Measurements from ENCODE around the gene SLC22A7. TPM values are rescaled to one million over a fixed set of nuclear protein-coding genes. Genes with fewer than 3 reads are reported as not detected.

SLC22A7 gene
- total and polyA plus RNA-seq, 7 donors = not detected

DNA sequence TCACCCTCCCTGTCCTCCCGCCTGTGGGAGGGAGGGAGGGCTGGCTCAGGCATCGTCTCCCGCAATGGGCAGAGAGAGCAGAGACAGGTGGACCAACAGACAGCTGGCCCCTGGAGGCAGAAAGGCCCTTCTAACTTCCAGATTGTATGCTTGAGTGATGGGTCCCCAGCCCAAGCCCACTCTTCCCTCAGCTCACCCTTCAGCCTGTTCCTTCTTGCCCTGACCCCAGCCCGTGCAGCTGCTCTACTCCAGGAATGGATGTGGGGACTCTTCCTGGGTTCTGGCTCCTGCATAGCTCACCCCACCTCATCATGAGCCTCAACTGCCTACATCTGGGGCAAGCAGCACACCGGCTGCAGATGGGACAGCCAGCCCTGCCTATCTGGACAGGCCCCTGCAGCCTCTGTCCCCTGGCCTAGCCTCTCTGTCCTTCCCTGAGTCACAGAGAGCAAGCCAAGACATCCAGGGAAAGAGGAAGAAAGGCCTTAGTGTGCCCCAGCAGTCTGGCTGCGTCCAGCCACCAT, 11.5 kb upstream of the SLC22A7 start:
- no peaks in the 10 kb centered on the region for H3K9me3 ChIP-seq
- H3K27ac ChIP-seq = no peak overlapping the region
- WGBS, 2 donors = 92 to 95% methylated on average over 6 of the region's 6 CpGs
- peaks cover 0 to 10% (median 0%) of the 10 kb centered on the region in 4 donors for H3K4me1 ChIP-seq
- no peaks in the 10 kb centered on the region for H3K36me3 ChIP-seq
- intact Hi-C loops (cut with DNase I) = no loop called here
- TF ChIP-seq EP300 (IDR thresholded peaks at IDR 0.05) = no peak
- TF ChIP-seq POLR2AphosphoS5 (IDR thresholded peaks at IDR 0.05) = no peak
- TF ChIP-seq POLR2A (IDR thresholded peaks at IDR 0.05) = no peak
- no peak for TF ChIP-seq CTCF (IDR thresholded peaks at IDR 0.05)
- peaks cover 7 to 36% (median 19%) of the 10 kb centered on the region in 3 donors for H3K27me3 ChIP-seq
- DNase-seq = no peak
- H3K4me3 ChIP-seq = no peak overlapping the region

DNA sequence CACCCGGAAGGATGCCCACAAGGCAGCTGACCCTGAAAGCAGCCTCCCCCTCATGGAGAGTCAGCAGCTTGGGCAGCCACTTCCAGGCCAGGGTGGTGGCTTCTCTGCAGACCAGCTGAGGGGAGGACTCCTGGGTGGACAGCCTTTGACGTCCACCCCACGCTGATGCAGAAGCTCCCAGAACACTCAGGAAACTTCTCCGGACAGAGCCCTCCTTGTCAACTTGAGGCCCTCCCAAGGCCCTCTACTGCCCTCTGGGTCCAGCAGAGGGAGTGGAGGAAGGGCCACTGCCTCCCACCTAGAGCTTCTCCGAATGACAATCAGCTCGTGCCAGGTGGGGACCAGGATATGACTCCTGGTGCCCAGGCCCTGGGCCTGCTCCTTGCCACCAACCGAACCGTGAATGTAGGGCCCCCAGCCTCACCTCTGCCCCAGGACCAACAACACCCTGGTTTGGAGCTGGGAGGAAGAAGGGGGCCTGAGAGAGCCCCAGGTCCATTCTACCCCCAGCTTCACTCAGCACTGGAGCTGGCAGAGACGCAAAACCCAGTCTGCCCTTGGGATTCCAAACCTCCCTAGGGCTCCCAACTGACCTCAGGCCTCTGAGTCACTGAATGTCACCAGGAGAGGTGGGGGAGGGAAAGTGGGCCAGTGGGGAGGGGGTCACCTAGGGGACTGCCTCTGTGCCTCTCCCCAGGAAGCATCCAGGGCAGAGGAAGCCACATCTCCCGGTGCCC, 10.9 kb upstream of the SLC22A7 start:
- Histone ChIP-seq H3K27ac (no peak overlapping the region), H3K27me3 (peaks cover 7 to 36% (median 19%) of the 10 kb centered on the region in 3 donors), H3K9me3 (no peaks in the 10 kb centered on the region), H3K4me1 (peaks cover 0 to 10% (median 0%) of the 10 kb centered on the region in 4 donors), H3K36me3 (no peaks in the 10 kb centered on the region), H3K4me3 (no peak overlapping the region)
- intact Hi-C loops (cut with DNase I) = no loop called here
- WGBS, 2 donors = 72 to 80% methylated on average over 10 of the region's 10 CpGs
- no peak for DNase-seq
- TF ChIP-seq EP300 (IDR thresholded peaks at IDR 0.05) (no peak), CTCF (IDR thresholded peaks at IDR 0.05) (peak in 1 of 4 experiments; percentile 18)

DNA sequence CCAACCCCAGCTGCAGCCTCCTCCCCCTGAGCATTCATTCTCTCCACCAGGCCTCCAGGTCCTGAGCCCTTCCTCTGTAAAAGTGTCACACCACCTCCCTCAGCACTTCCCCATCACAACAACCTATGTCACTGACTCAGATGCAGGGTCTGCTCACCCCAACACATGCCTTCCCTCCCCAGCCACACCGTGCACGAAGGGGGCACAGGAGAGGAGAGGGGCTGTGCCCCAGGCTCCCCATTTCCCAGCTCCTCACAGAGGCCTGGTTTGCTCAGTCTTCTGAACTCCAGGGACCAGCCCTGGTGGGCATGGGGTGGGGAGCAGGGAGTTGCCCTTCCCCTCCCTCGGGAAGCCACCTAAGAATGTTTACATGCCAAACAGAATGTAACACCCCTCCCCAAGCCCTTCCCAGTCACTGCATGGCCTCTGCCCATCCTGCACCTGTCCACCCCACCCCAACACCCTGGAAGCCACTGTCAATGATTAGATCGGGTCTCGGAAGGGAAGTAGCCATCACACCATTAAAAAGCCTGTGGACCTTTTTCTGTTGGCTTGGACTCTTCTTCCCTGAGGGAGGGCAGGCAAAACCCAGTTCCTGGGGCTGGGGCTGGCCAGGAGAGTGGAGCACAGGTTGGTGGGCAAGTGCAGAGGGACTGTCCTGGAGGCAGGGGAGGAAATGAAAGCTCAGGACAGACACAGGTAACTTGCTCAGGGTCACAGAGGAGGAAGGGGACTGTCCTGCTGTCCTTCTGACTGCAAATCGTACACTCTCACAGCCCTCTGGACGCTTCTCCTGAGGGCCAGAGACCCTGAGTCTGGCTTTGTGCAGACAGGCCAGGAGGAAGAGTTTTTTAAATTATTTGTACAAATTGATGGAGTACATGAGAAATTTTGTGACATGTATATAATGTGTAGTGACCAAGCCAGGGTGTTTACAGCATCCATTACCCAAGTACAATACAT, 10.1 kb upstream of the SLC22A7 start:
- no peak for DNase-seq
- intact Hi-C loops (cut with DNase I) = no loop called here
- Histone ChIP-seq H3K9me3 (no peaks in the 10 kb centered on the region), H3K4me1 (peaks cover 0 to 10% (median 0%) of the 10 kb centered on the region in 4 donors), H3K27me3 (peaks cover 7 to 34% (median 19%) of the 10 kb centered on the region in 3 donors), H3K36me3 (no peaks in the 10 kb centered on the region), H3K4me3 (no peak overlapping the region), H3K27ac (no peak overlapping the region)
- TF ChIP-seq CTCF (IDR thresholded peaks at IDR 0.05) (no peak), EP300 (IDR thresholded peaks at IDR 0.05) (no peak), POLR2A (IDR thresholded peaks at IDR 0.05) (no peak), POLR2AphosphoS5 (IDR thresholded peaks at IDR 0.05) (no peak)
- 39 to 70% methylated on average over 7 of the region's 7 CpGs for WGBS, 2 donors

GRCh38 chr6:43290339-43290904, 7.6 kb upstream of the SLC22A7 start:
- H3K27me3 ChIP-seq = peaks cover 1 to 10% (median 6%) of the 10 kb centered on the region in 3 donors
- no peak overlapping the region for H3K4me3 ChIP-seq
- WGBS, 2 donors = 50 to 56% methylated on average over 3 of the region's 3 CpGs
- H3K4me1 ChIP-seq = peaks cover 0 to 2% (median 0%) of the 10 kb centered on the region in 4 donors
- no peak for DNase-seq
- H3K9me3 ChIP-seq = no peaks in the 10 kb centered on the region
- no peak overlapping the region for H3K27ac ChIP-seq
- intact Hi-C loops (cut with DNase I) = no loop called here
- no peaks in the 10 kb centered on the region for H3K36me3 ChIP-seq
- no peak for TF ChIP-seq EP300 (IDR thresholded peaks at IDR 0.05)
- TF ChIP-seq CTCF (IDR thresholded peaks at IDR 0.05) = no peak
- TF ChIP-seq POLR2A (IDR thresholded peaks at IDR 0.05) = no peak
- TF ChIP-seq POLR2AphosphoS5 (IDR thresholded peaks at IDR 0.05) = no peak

Data from sigmoid colon (tissue), 7 donors.